Measurements from ENCODE around the gene EYS.
"Not testable (repeated sequence)": the region's sequence is repeated elsewhere in the genome, so short reads cannot be mapped to it uniquely, and the experiment has no call there.

EYS gene

GRCh38 chr6:63899550-63899949, 1807.5 kb downstream of the EYS start:
- no peaks in the 10 kb centered on the region for H3K79me2 ChIP-seq (ENCODE audit: control insufficient read depth, low read length)
- no peaks in the 10 kb centered on the region for H3K27me3 ChIP-seq (ENCODE audit: control insufficient read depth, low read length)
- no peak overlapping the region for H3K4me3 ChIP-seq (ENCODE audit: low read length)
- no peak overlapping the region for H3K27ac ChIP-seq (ENCODE audit: low read depth, low read length)
- H3K4me1 ChIP-seq (ENCODE audit: control insufficient read depth, low read length): no peaks in the 10 kb centered on the region
- no peak overlapping the region for H3K4me2 ChIP-seq (ENCODE audit: low read length)
- no peaks in the 10 kb centered on the region for H4K20me1 ChIP-seq (ENCODE audit: control insufficient read depth, insufficient read depth, low read depth, low read length)
- H3K9me2 ChIP-seq (replicated peaks; ENCODE audit: control insufficient read depth, low read length): no peaks in the 10 kb centered on the region
- TF ChIP-seq CTCF (IDR thresholded peaks at IDR 0.05; ENCODE audit: low read depth, low read length, poor library complexity, severe bottlenecking) (no peak), EZH2phosphoT487 (IDR thresholded peaks at IDR 0.05; ENCODE audit: borderline replicate concordance, low read length) (no peak)
- no peaks in the 10 kb centered on the region for H3K36me3 ChIP-seq (ENCODE audit: control insufficient read depth, low read length)
- H3F3A ChIP-seq (ENCODE audit: control insufficient read depth, insufficient read depth): no peaks in the 10 kb centered on the region
- no peaks in the 10 kb centered on the region for H3K9me3 ChIP-seq (ENCODE audit: control insufficient read depth, insufficient read depth, low read length)

GRCh38 chr6:63897952-63898351, 1809.1 kb downstream of the EYS start:
- Histone ChIP-seq H3K79me2 (ENCODE audit: control insufficient read depth, low read length) (no peaks in the 10 kb centered on the region), H3K4me3 (ENCODE audit: low read length) (no peak overlapping the region), H3K36me3 (ENCODE audit: control insufficient read depth, low read length) (no peaks in the 10 kb centered on the region), H3K4me1 (ENCODE audit: control insufficient read depth, low read length) (no peaks in the 10 kb centered on the region), H3K9me2 (replicated peaks; ENCODE audit: control insufficient read depth, low read length) (no peaks in the 10 kb centered on the region), H3K27me3 (ENCODE audit: control insufficient read depth, low read length) (no peaks in the 10 kb centered on the region), H3K9me3 (ENCODE audit: control insufficient read depth, insufficient read depth, low read length) (no peaks in the 10 kb centered on the region), H3F3A (ENCODE audit: control insufficient read depth, insufficient read depth) (no peaks in the 10 kb centered on the region), H4K20me1 (ENCODE audit: control insufficient read depth, insufficient read depth, low read depth, low read length) (no peaks in the 10 kb centered on the region), H3K4me2 (ENCODE audit: low read length) (no peak overlapping the region), H3K27ac (ENCODE audit: low read depth, low read length) (no peak overlapping the region)
- TF ChIP-seq EZH2phosphoT487 (IDR thresholded peaks at IDR 0.05; ENCODE audit: borderline replicate concordance, low read length): no peak
- TF ChIP-seq CTCF (IDR thresholded peaks at IDR 0.05; ENCODE audit: low read depth, low read length, poor library complexity, severe bottlenecking): no peak

DNA sequence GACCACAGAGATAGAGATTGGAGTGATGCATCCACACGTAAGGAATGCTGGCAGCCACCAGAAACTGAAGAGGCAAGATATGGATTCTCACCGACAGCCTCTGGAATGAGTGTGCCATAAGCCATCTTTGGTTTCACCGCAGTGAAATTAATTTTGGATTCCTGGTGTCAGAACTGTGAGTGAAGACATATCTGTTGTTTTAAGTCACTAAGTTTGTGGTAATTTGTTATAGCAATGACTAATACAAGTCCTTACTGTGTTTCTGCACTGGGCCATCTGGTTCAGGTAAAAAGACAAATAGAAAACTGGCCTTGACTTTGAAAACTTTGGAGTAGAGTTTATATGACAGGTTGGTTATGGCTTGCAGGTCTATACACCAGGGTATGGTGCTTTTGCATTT, 1809.6 kb downstream of the EYS start:
- Histone ChIP-seq H3K79me2 (ENCODE audit: control insufficient read depth, low read length) (no peaks in the 10 kb centered on the region), H4K20me1 (ENCODE audit: control insufficient read depth, insufficient read depth, low read depth, low read length) (no peaks in the 10 kb centered on the region), H3K9me3 (ENCODE audit: control insufficient read depth, insufficient read depth, low read length) (no peaks in the 10 kb centered on the region), H3K4me2 (ENCODE audit: low read length) (no peak overlapping the region), H3K27ac (ENCODE audit: low read depth, low read length) (no peak overlapping the region), H3K36me3 (ENCODE audit: control insufficient read depth, low read length) (no peaks in the 10 kb centered on the region), H3K4me1 (ENCODE audit: control insufficient read depth, low read length) (no peaks in the 10 kb centered on the region), H3K9me2 (replicated peaks; ENCODE audit: control insufficient read depth, low read length) (no peaks in the 10 kb centered on the region), H3F3A (ENCODE audit: control insufficient read depth, insufficient read depth) (no peaks in the 10 kb centered on the region), H3K4me3 (ENCODE audit: low read length) (no peak overlapping the region), H3K27me3 (ENCODE audit: control insufficient read depth, low read length) (no peaks in the 10 kb centered on the region)
- TF ChIP-seq EZH2phosphoT487 (IDR thresholded peaks at IDR 0.05; ENCODE audit: borderline replicate concordance, low read length) (no peak), CTCF (IDR thresholded peaks at IDR 0.05; ENCODE audit: low read depth, low read length, poor library complexity, severe bottlenecking) (no peak)

GRCh38 chr6:63888416-63888815, 1818.6 kb downstream of the EYS start:
- no peak overlapping the region for H3K4me2 ChIP-seq (ENCODE audit: low read length)
- H3K79me2 ChIP-seq (ENCODE audit: control insufficient read depth, low read length): no peaks in the 10 kb centered on the region
- H3K4me3 ChIP-seq (ENCODE audit: low read length): no peak overlapping the region
- H3F3A ChIP-seq (ENCODE audit: control insufficient read depth, insufficient read depth): no peaks in the 10 kb centered on the region
- H4K20me1 ChIP-seq (ENCODE audit: control insufficient read depth, insufficient read depth, low read depth, low read length): no peaks in the 10 kb centered on the region
- H3K36me3 ChIP-seq (ENCODE audit: control insufficient read depth, low read length): no peaks in the 10 kb centered on the region
- no peak for TF ChIP-seq EZH2phosphoT487 (IDR thresholded peaks at IDR 0.05; ENCODE audit: borderline replicate concordance, low read length)
- TF ChIP-seq CTCF (IDR thresholded peaks at IDR 0.05; ENCODE audit: low read depth, low read length, poor library complexity, severe bottlenecking): no peak
- H3K4me1 ChIP-seq (ENCODE audit: control insufficient read depth, low read length): no peaks in the 10 kb centered on the region
- H3K27me3 ChIP-seq (ENCODE audit: control insufficient read depth, low read length): no peaks in the 10 kb centered on the region
- H3K9me3 ChIP-seq (ENCODE audit: control insufficient read depth, insufficient read depth, low read length): no peaks in the 10 kb centered on the region
- H3K27ac ChIP-seq (ENCODE audit: low read depth, low read length): no peak overlapping the region
- H3K9me2 ChIP-seq (replicated peaks; ENCODE audit: control insufficient read depth, low read length): no peaks in the 10 kb centered on the region

- H3K4me3 ChIP-seq (ENCODE audit: low read length); H3K27me3 ChIP-seq (ENCODE audit: control insufficient read depth, low read length); H3K4me2 ChIP-seq (ENCODE audit: low read length); H4K20me1 ChIP-seq (ENCODE audit: control insufficient read depth, insufficient read depth, low read depth, low read length); H3F3A ChIP-seq (ENCODE audit: control insufficient read depth, insufficient read depth); H3K9me2 ChIP-seq (replicated peaks; ENCODE audit: control insufficient read depth, low read length); H3K27ac ChIP-seq (ENCODE audit: low read depth, low read length); H3K4me1 ChIP-seq (ENCODE audit: control insufficient read depth, low read length); H3K79me2 ChIP-seq (ENCODE audit: control insufficient read depth, low read length); H3K36me3 ChIP-seq (ENCODE audit: control insufficient read depth, low read length); H3K9me3 ChIP-seq (ENCODE audit: control insufficient read depth, insufficient read depth, low read length): not testable (repeated sequence)
Observed at GRCh38 chr6:63887804-63888203, 1819.2 kb downstream of the EYS start.
